ENCODE measurements around the gene HIRA.
"Not testable (repeated sequence)": the region's sequence is repeated elsewhere in the genome, so short reads cannot be mapped to it uniquely, and the experiment has no call there.

Gene HIRA

GRCh38 chr22:19375435-19375834 lies 56.1 kb downstream of the HIRA start:
- DNase-seq, result no peak

GRCh38 chr22:19374410-19374809 lies 57.1 kb downstream of the HIRA start:
- DNase-seq, result no peak

- DNase-seq, result no peak
These were observed 58.1 kb downstream of the HIRA start for GRCh38 chr22:19373450-19373849.

- DNase-seq, result no peak
These were observed 59.6 kb downstream of the HIRA start for GRCh38 chr22:19371893-19372292.

GRCh38 chr22:19368876-19369275 lies 62.7 kb downstream of the HIRA start:
- DNase-seq, result no peak

GRCh38 chr22:19367763-19368367 lies 63.7 kb downstream of the HIRA start:
- DNase-seq, result no peak

- not testable (repeated sequence) for DNase-seq
These were observed 68.0 kb downstream of the HIRA start for GRCh38 chr22:19363541-19363940.

- no peak for DNase-seq
These were observed 69.9 kb downstream of the HIRA start for GRCh38 chr22:19361501-19362103.

- no peak for DNase-seq
These were observed 70.7 kb downstream of the HIRA start for GRCh38 chr22:19360862-19361261.

- DNase-seq, result no peak
These were observed 71.2 kb downstream of the HIRA start for GRCh38 chr22:19360300-19360792.

GRCh38 chr22:19359554-19360299 lies 71.8 kb downstream of the HIRA start:
- no peak for DNase-seq

GRCh38 chr22:19358703-19359553 lies 72.6 kb downstream of the HIRA start:
- no peak for DNase-seq

GRCh38 chr22:19358195-19358594 lies 73.3 kb downstream of the HIRA start:
- no peak for DNase-seq

- no peak for DNase-seq
These were observed 74.0 kb downstream of the HIRA start for GRCh38 chr22:19357270-19358105.

GRCh38 chr22:19356708-19357269 lies 74.7 kb downstream of the HIRA start:
- no peak for DNase-seq

GRCh38 chr22:19355413-19356157 lies 75.9 kb downstream of the HIRA start:
- no peak for DNase-seq

GRCh38 chr22:19354201-19354600 lies 77.3 kb downstream of the HIRA start:
- no peak for DNase-seq

GRCh38 chr22:19353363-19354131 lies 78.0 kb downstream of the HIRA start:
- DNase-seq, result no peak

- no peak for DNase-seq
These were observed 78.8 kb downstream of the HIRA start for GRCh38 chr22:19352766-19353165.

- DNase-seq, result no peak
These were observed 79.3 kb downstream of the HIRA start for GRCh38 chr22:19352217-19352616.
